Karpas-422 (cell line): ENCODE results near the gene ANKFN1. TPM values are rescaled to one million over a fixed set of nuclear protein-coding genes. Genes with fewer than 3 reads are reported as not detected.

Source experiments
- DNase-seq: peaks from one replicate; pipeline ENCODE4 v3.0.0-alpha.2; 2015
- H2AFZ ChIP-seq: fragments of 200-600 bp; sonication (generic); 2 replicates; pipeline ENCODE4 v1.6.1; 2014; ENCODE audit warnings: antibody characterized with exemption, low read length, mixed read lengths
- H3K27ac ChIP-seq: fragments of 200-600 bp; sonication (generic); 2 replicates; pipeline ENCODE4 v1.5.1; 2014; ENCODE audit warnings: mild to moderate bottlenecking, low read length, moderate library complexity
- H3K27me3 ChIP-seq: fragments of 200-600 bp; sonication (generic); 2 replicates; pipeline ENCODE4 v1.6.1; 2014; ENCODE audit warnings: low read length, mixed read lengths
- H3K36me3 ChIP-seq: fragments of 200-600 bp; sonication (generic); 2 replicates; pipeline ENCODE4 v1.6.1; 2014; ENCODE audit warnings: low read length, mixed read lengths; ENCODE audit not compliant: insufficient read depth
- H3K4me1 ChIP-seq: fragments of 200-600 bp; sonication (generic); 2 replicates; pipeline ENCODE4 v1.6.1; 2014; ENCODE audit warnings: mild to moderate bottlenecking, low read length, mixed read lengths
- H3K4me2 ChIP-seq: fragments of 200-600 bp; sonication (generic); 2 replicates; pipeline ENCODE4 v1.6.1; 2014; ENCODE audit warnings: low read length, low read depth, mild to moderate bottlenecking; ENCODE audit not compliant: poor library complexity, severe bottlenecking
- H3K4me3 ChIP-seq: fragments of 200-600 bp; sonication (generic); 2 replicates; pipeline ENCODE4 v1.5.1; 2014; ENCODE audit warnings: mild to moderate bottlenecking, antibody characterized with exemption, low read length, mixed read lengths
- H3K79me2 ChIP-seq: fragments of 200-600 bp; sonication (generic); 2 replicates; pipeline ENCODE4 v1.6.1; 2014; ENCODE audit warnings: mild to moderate bottlenecking, low read length, mixed read lengths
- H3K9ac ChIP-seq: fragments of 200-600 bp; sonication (generic); 2 replicates; pipeline ENCODE4 v1.6.0; 2014; ENCODE audit warnings: low read length
- H3K9me2 ChIP-seq: fragments of 200-600 bp; sonication (generic), shearing (Covaris generic); replicated peaks from 2 replicates; pipeline ENCODE4 v1.6.0; 2014; ENCODE audit warnings: mild to moderate bottlenecking, low read length, moderate library complexity; ENCODE audit not compliant: insufficient read depth
- H3K9me3 ChIP-seq: fragments of 300-700, 200-600 bp; sonication (generic); 2 replicates; pipeline ENCODE4 v1.6.1; 2014; ENCODE audit warnings: low read length, mixed read lengths
- H4K20me1 ChIP-seq: fragments of 200-600 bp; sonication (generic); 2 replicates; pipeline ENCODE4 v1.6.1; 2014; ENCODE audit warnings: mild to moderate bottlenecking, antibody characterized with exemption, low read length, low read depth; ENCODE audit not compliant: insufficient read depth
- total RNA-seq: library from RNA; depleted of rRNA; stranded (reverse); fragments of >200 nt; shearing (Covaris generic); gene quantifications from 2 replicates; pipeline ENCODE4 v1.2.3, GENCODE V29; 2014; ENCODE audit warnings: low replicate concordance

Gene ANKFN1
- total RNA-seq, 1 experiment from 2014 or later: not detected

DNA sequence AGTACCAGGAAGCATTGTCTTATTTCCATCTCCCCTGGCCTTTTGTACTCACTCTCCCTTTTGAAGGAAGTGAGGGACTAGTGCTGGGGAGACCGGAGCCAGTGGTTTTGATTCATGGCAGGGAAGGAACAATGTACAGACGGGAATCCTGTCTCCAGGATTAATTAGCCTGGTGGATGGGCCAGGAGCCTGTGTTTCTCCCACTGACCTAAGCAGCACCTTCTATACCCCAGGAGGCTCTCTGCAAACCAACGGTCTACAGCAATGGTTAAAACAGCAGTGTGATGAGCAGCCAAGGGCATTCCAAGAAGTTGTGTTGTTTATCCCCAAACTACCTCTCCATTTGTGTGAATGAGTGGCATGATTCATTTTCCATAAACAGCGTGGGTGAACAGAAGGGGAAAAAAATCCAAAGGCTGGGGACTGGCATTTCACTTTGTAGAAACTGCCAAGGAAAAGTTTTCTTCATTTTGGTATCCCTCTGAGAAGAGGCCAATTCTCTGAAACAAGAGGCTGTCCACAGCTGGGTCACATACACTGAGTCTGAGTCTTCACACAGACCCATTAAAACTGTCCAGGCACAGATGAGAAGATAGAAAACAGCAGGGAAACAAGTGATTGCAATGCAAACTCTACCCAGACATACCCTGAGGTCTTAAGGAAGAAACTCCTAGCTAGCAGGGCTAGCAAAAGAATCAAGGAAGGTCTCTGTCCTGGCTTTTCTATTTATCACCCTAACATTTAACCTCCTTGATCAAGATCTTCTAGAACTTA is 18.1 kb downstream of the ANKFN1 start:
- Histone ChIP-seq H3K79me2 (no peaks in the 10 kb centered on the region), H3K4me1 (no peaks in the 10 kb centered on the region), H4K20me1 (no peaks in the 10 kb centered on the region), H2AFZ (no peak overlapping the region), H3K9ac (no peak overlapping the region), H3K27ac (no peak overlapping the region), H3K4me3 (no peak overlapping the region), H3K27me3 (no peaks in the 10 kb centered on the region), H3K9me3 (no peaks in the 10 kb centered on the region), H3K4me2 (no peak overlapping the region), H3K36me3 (no peaks in the 10 kb centered on the region), H3K9me2 (no peaks in the 10 kb centered on the region)
- no peak for DNase-seq

DNA sequence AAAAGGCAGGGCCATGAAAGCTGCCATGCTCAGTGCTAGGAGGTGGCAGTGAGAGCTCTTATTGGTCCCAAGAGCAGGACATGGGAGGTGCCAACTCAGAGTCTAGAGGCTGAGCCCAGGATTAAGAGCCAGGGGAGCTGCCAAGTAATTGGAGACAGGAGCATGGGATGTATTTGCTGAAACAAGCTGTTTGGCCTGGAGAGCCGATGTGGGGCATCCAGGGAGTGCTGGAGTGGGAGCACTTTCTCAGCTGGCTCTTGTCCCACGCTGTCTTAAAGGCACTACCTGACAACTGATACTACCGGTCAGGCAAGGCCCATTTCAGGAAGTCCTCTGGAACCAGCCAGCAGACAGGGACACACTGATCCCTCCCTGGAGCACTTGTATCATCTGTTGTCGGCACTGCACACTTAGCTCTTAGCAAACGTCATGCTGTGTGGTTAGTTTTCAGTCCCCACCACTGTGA is 19.3 kb downstream of the ANKFN1 start:
- H3K27ac ChIP-seq: no peak overlapping the region
- H3K79me2 ChIP-seq: no peaks in the 10 kb centered on the region

DNA sequence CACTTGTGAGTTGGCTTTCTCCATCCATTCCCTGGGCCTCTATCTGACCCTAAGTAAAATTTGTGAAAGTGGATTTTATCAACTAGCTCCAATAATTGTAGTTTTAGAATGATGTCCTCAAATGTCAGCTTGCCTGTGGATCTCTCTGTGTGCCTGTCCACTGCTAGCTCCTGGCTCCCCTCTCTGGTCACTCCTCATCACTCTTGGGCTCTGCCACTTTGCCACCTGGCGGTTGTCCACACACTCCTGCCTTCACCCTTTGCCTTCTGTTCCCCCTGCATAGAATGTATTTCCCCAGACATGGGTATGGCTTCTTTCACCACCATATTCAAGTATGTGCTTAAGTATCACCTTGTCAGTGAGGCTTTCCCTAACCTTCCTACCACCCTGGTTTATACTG is 19.8 kb downstream of the ANKFN1 start:
- no peak overlapping the region for H3K9ac ChIP-seq
- no peaks in the 10 kb centered on the region for H4K20me1 ChIP-seq
- no peak overlapping the region for H3K4me3 ChIP-seq
- no peaks in the 10 kb centered on the region for H3K79me2 ChIP-seq
- H3K9me2 ChIP-seq: no peaks in the 10 kb centered on the region
- H3K4me1 ChIP-seq: no peaks in the 10 kb centered on the region
- no peaks in the 10 kb centered on the region for H3K27me3 ChIP-seq
- H3K9me3 ChIP-seq: no peaks in the 10 kb centered on the region
- no peak overlapping the region for H3K27ac ChIP-seq
- no peak overlapping the region for H2AFZ ChIP-seq
- no peak overlapping the region for H3K4me2 ChIP-seq
- H3K36me3 ChIP-seq: no peaks in the 10 kb centered on the region
- DNase-seq: no peak

More for the DNA sequence above, 19.3 kb downstream of the ANKFN1 start:
- Histone ChIP-seq H3K4me2 (no peak overlapping the region), H3K4me3 (no peak overlapping the region), H3K9me2 (no peaks in the 10 kb centered on the region), H2AFZ (no peak overlapping the region), H3K27me3 (no peaks in the 10 kb centered on the region), H3K9ac (no peak overlapping the region), H3K9me3 (no peaks in the 10 kb centered on the region), H4K20me1 (no peaks in the 10 kb centered on the region), H3K4me1 (no peaks in the 10 kb centered on the region), H3K36me3 (no peaks in the 10 kb centered on the region)
- DNase-seq: no peak

DNA sequence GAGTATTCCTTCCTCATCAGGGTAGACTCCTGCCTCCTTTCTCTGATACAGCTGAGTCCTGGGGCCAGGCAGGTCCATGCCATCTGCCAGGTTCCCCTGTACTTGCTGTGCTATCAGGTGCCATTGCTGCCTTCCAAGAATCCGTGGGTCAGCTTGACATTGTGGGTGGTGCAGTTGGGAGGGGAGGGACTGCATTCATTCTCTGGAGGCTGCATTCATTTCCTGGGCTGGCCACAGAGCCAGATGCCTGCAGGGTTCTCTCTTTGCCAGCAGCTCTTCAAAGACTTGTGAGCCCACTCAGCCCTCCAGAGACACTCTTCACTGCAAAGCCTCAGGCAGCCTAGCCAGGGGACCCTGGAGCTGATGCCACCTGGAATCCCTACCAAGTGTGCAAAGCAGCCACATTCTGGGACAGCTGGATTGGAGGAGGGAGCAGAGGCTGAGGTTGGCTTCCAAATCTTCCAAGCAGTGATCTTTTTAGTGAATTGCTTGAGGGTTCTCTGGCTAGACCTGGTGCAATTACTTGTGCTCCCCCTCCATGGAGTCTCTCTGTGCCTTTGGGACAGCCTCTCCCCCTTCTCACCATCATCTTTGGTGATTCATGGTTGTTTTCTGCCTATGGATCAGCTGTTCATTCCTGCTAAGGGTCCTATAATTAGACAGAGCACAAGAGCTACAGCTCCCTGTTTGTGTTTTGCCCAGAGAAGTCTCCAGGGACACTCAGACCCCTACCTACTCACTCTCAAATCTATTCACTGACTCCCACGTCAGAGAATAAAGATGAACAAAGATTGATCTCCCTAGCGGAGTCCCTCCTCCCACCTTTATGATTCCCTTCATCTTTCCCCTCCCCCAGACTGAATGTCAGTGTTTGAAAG is 20.9 kb downstream of the ANKFN1 start:
- H2AFZ ChIP-seq: no peak overlapping the region

DNA sequence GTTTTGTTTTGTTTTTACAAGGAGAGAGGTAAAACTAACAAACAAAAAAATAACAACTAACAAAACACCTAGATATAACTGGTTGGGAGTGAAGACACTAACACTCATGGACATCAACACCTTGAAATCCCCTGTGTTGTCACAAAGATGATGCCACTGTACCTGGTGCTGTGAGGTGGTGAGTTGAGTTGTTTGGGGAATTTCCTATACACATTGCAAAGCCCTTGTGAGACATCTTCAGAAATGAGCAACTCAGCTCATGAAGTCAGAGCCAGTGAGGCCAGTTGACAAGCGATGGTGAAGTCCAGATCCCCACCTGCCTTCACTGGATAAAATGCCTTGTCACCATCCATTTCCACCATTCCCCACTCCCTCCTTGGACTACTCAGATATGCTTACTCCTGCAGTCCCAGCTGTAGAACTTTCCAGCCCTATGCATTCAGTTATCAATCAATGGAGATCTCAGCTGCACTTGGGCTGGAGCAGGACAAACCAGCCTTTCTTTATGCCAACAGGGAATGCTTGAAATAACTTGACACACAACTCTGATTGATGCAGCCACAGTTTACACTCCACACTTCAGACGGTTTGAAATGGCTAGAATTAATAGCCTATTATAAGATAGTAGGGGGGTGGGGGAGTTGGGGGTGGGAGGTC is 22.2 kb downstream of the ANKFN1 start:
- Histone ChIP-seq H3K36me3 (no peaks in the 10 kb centered on the region), H3K4me1 (no peaks in the 10 kb centered on the region), H3K4me2 (no peak overlapping the region), H3K9me2 (no peaks in the 10 kb centered on the region), H3K79me2 (no peaks in the 10 kb centered on the region), H3K27ac (no peak overlapping the region), H3K9ac (no peak overlapping the region), H2AFZ (no peak overlapping the region), H3K9me3 (no peaks in the 10 kb centered on the region), H3K4me3 (no peak overlapping the region), H3K27me3 (no peaks in the 10 kb centered on the region), H4K20me1 (no peaks in the 10 kb centered on the region)
- no peak for DNase-seq

More for the DNA sequence above, 20.9 kb downstream of the ANKFN1 start:
- Histone ChIP-seq H3K4me1 (no peaks in the 10 kb centered on the region), H3K36me3 (no peaks in the 10 kb centered on the region), H3K27me3 (no peaks in the 10 kb centered on the region), H4K20me1 (no peaks in the 10 kb centered on the region), H3K9me2 (no peaks in the 10 kb centered on the region), H3K79me2 (no peaks in the 10 kb centered on the region), H3K4me3 (no peak overlapping the region), H3K27ac (no peak overlapping the region), H3K9ac (no peak overlapping the region), H3K9me3 (no peaks in the 10 kb centered on the region), H3K4me2 (no peak overlapping the region)
- no peak for DNase-seq

DNA sequence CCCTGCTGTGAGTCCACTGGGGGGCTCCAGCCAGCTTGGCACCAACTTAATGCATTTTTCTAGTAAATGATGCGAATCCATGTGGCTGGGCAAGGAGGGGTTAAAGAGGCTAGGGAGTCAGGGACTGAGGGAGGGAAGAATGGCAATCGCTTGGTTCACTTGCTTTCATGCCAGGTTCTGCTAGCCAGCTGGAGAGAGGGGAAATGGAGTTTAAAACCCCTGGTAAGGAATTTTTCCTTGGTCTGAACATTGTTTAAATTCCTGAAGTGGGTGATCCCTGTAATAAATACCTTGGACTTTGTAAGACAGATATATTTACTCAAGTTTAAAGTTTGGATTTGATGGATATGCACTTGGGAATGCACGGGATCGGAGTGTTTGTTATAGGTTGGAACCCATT is 22.8 kb downstream of the ANKFN1 start:
- Histone ChIP-seq H3K27me3 (no peaks in the 10 kb centered on the region), H2AFZ (no peak overlapping the region), H3K9me3 (no peaks in the 10 kb centered on the region), H3K4me2 (no peak overlapping the region), H3K4me3 (no peak overlapping the region), H3K27ac (no peak overlapping the region), H3K9me2 (no peaks in the 10 kb centered on the region), H3K79me2 (no peaks in the 10 kb centered on the region), H3K4me1 (no peaks in the 10 kb centered on the region), H3K9ac (no peak overlapping the region), H3K36me3 (no peaks in the 10 kb centered on the region), H4K20me1 (no peaks in the 10 kb centered on the region)
- no peak for DNase-seq

DNA sequence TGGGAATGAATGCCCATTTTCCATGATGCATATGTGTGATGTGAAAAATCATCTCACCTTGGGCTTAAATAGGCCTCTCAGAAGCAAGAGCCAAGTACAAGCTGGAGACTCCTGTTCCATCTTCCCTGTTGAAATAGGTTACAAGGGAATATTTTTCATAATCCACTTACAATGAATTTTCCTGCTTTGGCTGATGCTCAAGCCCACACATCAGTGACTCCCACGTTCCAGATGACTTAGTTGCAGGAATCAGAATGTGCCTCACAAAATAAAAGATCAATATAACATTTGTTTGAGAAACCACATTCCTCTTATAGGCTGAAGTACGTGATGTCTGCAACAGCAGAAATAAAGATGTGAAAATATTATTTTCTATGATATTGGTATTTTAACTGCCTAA is 24.1 kb downstream of the ANKFN1 start:
- H3K4me3 ChIP-seq: no peak overlapping the region
- H3K9me3 ChIP-seq: no peaks in the 10 kb centered on the region
- H3K27ac ChIP-seq: no peak overlapping the region
- no peaks in the 10 kb centered on the region for H4K20me1 ChIP-seq
- H3K9me2 ChIP-seq: no peaks in the 10 kb centered on the region
- H3K36me3 ChIP-seq: no peaks in the 10 kb centered on the region
- no peak overlapping the region for H2AFZ ChIP-seq
- no peaks in the 10 kb centered on the region for H3K79me2 ChIP-seq
- no peak overlapping the region for H3K4me2 ChIP-seq
- DNase-seq: no peak
- no peaks in the 10 kb centered on the region for H3K27me3 ChIP-seq
- H3K9ac ChIP-seq: no peak overlapping the region
- no peaks in the 10 kb centered on the region for H3K4me1 ChIP-seq

DNA sequence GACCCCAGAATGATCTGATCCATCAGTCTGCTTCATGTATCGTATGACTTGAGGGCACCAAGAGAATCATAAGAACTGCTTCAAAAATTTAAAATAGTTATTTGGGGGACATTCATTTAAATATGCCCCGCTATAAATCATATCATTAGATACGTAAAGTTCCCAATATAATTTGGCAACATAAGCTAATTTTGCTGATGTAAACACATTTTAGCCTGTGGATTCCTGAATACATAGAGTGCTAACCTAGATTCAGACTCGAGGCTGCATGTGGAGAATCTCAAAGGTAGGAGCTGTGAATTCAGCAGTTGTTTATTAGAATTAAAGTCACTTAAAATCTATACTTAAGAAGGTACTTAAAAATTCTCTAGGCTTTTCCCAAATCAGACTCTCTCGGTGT is 24.9 kb downstream of the ANKFN1 start:
- Histone ChIP-seq H3K4me1 (no peaks in the 10 kb centered on the region), H3K4me2 (no peak overlapping the region), H3K36me3 (no peaks in the 10 kb centered on the region), H3K4me3 (no peak overlapping the region), H3K9me2 (no peaks in the 10 kb centered on the region), H3K79me2 (no peaks in the 10 kb centered on the region), H3K9me3 (no peaks in the 10 kb centered on the region), H4K20me1 (no peaks in the 10 kb centered on the region), H3K9ac (no peak overlapping the region), H3K27ac (no peak overlapping the region), H2AFZ (no peak overlapping the region), H3K27me3 (no peaks in the 10 kb centered on the region)
- no peak for DNase-seq
